ENCODE measurements around the gene VAPA.

The VAPA gene

GRCh38 chr18:9913526-9914333, at the start of gene VAPA:
Gene VAPA, plus strand, starts transcription at chr18:9914016. Its CDS starts 241 bp downstream, at chr18:9914257.
- peak; percentile 80 to 91 (median 89) for DNase-seq

GRCh38 chr18:9865764-9866490, 47.9 kb upstream of the VAPA start:
- no peak for DNase-seq

- no peak for DNase-seq
These were observed 47.2 kb upstream of the VAPA start for GRCh38 chr18:9866627-9867026.

- DNase-seq: no peak
These were observed 46.7 kb upstream of the VAPA start for GRCh38 chr18:9867071-9867594.

- no peak for DNase-seq
These were observed 44.7 kb upstream of the VAPA start for GRCh38 chr18:9868857-9869714.

- no peak for DNase-seq
These were observed 43.9 kb upstream of the VAPA start for GRCh38 chr18:9869715-9870430.

GRCh38 chr18:9870431-9871008, 43.3 kb upstream of the VAPA start:
- no peak for DNase-seq

GRCh38 chr18:9871244-9871746, 42.5 kb upstream of the VAPA start:
- no peak for DNase-seq

GRCh38 chr18:9872823-9873222, 41.0 kb upstream of the VAPA start:
- no peak for DNase-seq

- DNase-seq: no peak
These were observed 39.1 kb upstream of the VAPA start for GRCh38 chr18:9874728-9875127.

- no peak for DNase-seq
These were observed 37.5 kb upstream of the VAPA start for GRCh38 chr18:9876212-9876866.

GRCh38 chr18:9876867-9877654, 36.8 kb upstream of the VAPA start:
- DNase-seq: no peak

GRCh38 chr18:9877655-9878014, 36.2 kb upstream of the VAPA start:
- DNase-seq: no peak

GRCh38 chr18:9878095-9878494, 35.7 kb upstream of the VAPA start:
- DNase-seq: no peak

GRCh38 chr18:9878783-9879242, 35.0 kb upstream of the VAPA start:
- DNase-seq: no peak

GRCh38 chr18:9884090-9884489, 29.7 kb upstream of the VAPA start:
- no peak for DNase-seq

GRCh38 chr18:9884532-9885140, 29.2 kb upstream of the VAPA start:
- DNase-seq: no peak

GRCh38 chr18:9885170-9886004, 28.4 kb upstream of the VAPA start, which contains the start of gene TXNDC2:
Gene TXNDC2, plus strand, starts transcription at chr18:9885973. Its CDS starts 708 bp downstream, at chr18:9886681.
- no peak for DNase-seq

GRCh38 chr18:9886005-9886348, 27.8 kb upstream of the VAPA start:
- no peak for DNase-seq
